ENCODE measurements around the gene ZDHHC19.

ZDHHC19 gene

DNA sequence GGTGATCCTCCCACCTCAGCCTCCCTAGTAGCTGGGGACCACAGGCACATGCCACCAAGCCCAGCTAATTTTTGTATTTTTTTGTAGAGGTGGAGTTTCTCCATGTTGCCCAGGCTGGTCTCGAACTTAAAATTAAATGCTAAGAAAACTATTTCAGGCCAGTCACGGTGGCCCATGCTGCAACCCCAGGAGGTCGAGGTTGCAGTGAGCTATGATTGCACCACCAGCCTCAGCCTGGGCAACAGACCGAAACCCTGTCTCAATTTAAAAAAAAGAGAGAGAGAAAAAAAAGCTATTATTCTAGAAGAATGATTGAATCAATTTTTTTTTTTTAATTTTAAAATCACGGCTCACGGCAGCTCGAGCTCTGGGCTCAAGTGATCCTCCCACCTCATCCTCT lies 9.8 kb upstream of the ZDHHC19 start:
- TF ChIP-seq, protein P1, sequence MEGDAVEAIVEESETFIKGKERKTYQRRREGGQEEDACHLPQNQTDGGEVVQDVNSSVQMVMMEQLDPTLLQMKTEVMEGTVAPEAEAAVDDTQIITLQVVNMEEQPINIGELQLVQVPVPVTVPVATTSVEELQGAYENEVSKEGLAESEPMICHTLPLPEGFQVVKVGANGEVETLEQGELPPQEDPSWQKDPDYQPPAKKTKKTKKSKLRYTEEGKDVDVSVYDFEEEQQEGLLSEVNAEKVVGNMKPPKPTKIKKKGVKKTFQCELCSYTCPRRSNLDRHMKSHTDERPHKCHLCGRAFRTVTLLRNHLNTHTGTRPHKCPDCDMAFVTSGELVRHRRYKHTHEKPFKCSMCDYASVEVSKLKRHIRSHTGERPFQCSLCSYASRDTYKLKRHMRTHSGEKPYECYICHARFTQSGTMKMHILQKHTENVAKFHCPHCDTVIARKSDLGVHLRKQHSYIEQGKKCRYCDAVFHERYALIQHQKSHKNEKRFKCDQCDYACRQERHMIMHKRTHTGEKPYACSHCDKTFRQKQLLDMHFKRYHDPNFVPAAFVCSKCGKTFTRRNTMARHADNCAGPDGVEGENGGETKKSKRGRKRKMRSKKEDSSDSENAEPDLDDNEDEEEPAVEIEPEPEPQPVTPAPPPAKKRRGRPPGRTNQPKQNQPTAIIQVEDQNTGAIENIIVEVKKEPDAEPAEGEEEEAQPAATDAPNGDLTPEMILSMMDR (IDR thresholded peaks at IDR 0.05; ENCODE audit: low read depth, low read length), result no peak

DNA sequence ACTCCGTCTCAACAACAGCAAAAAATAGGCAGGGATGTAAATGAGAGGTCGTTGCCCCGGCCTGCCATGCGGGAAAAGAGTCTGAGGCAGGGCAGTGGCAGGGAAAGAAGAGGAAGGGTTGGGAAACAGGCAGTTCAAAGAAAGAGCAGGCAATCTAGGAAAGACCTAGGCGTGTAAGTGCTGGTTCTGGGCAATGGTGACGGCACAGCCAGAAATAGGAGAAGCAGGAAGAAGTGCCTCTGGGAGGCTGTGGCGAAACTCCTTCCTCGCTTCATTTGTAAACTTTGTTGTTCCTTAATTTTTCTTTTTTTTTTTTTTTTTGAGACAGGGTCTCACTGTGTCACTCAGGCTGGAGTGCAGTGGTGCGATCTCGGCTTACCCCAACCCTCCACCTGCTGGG lies 9.4 kb upstream of the ZDHHC19 start:
- DNase-seq (ENCODE audit: extremely low read depth, low read depth), result no peak

More for the DNA sequence above, 9.8 kb upstream of the ZDHHC19 start:
- no peak for DNase-seq (ENCODE audit: extremely low read depth, low read depth)

DNA sequence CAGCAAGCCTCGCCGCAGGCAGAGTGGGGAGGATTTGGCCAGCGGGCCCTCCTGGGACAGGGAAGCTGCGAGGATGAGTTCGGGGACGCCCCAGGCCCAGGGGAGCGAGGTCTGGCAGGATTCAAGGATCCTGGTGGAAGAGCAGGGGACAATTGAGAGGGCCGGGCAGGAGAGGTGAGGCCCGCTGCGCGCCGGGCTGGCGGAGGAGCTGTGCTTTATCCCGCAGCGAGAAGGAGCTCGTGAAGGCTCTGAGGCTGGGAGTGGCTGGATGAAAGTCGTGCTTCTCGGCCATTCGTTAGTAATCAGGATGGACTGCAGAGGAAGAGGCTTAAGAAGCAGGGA lies 8.7 kb upstream of the ZDHHC19 start:
- DNase-seq (ENCODE audit: extremely low read depth, low read depth), result no peak
- TF ChIP-seq, protein P1 (IDR thresholded peaks at IDR 0.05; ENCODE audit: low read depth, low read length), result no peak; the same call in 1 of the 2 replicates

More for the DNA sequence above, 9.4 kb upstream of the ZDHHC19 start:
- TF ChIP-seq, protein P1 (IDR thresholded peaks at IDR 0.05; ENCODE audit: low read depth, low read length), result no peak

DNA sequence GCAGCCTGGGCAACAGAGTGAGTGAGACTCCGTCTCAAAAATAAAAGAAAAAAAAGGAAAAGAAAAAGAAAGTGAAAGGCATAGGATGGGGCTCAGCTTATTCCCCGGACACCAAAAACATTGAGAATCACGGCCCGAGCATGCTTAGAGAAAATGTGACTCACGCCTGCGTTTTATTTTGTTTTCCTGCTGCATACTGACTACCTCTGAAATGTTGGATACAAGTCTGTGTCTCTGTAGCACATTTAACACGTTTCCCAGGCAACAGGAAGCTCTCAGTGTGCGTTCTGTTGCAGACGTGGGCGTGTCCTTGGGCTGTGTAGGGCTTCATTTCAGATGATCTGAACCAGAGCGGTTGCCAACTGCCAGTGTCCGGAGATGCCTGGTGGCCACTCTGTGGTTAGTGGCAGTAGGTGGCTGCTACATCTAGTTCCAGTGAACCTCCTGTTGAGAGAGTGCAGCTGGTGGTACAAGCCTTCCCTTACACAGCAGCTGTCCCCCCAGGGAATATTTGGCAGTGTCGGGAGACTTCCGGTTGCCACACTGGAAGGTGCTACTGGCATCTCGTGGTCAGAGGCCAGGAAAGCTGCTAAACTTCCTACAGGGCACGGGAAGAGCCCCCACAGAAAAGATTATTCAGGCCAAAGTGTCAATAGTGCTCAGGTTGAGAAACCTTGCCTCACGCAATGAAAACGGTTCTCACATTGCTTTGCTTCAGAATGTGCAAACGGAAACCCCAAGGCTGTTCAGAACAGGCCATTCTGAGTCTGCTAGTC lies 8.2 kb upstream of the ZDHHC19 start:
- TF ChIP-seq, protein P1 (IDR thresholded peaks at IDR 0.05; ENCODE audit: low read depth, low read length), result no peak
- DNase-seq (ENCODE audit: extremely low read depth, low read depth), result peak; percentile 61

DNA sequence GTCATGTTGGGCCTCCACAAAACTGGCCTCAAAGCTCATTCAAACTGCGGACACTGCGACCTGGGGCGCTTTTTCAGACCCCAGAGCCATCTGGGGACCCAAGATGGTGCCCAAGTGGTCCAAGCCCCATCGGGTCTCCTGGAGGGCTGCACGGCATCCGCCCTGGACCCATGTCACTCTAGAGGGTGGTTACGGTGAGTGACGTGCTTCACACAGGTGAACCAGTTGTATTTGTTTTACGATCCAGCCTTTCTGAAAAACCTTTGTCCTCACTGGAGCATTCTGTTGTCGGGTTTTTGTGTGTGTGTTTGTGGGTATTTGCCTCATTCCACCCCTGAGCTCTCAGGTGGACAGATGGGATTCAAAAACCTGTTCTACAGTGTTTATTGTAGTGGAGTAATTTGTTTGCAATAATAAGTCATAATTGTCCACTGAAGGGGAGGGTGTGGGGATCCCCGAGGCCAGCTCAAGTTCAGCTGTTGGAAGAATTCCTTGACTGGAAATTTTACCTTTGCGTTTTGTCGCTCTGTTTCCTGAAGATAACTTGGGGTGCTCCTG lies 7.0 kb upstream of the ZDHHC19 start:
- TF ChIP-seq, protein P1 (IDR thresholded peaks at IDR 0.05; ENCODE audit: low read depth, low read length), result no peak
- no peak for DNase-seq (ENCODE audit: extremely low read depth, low read depth)

DNA sequence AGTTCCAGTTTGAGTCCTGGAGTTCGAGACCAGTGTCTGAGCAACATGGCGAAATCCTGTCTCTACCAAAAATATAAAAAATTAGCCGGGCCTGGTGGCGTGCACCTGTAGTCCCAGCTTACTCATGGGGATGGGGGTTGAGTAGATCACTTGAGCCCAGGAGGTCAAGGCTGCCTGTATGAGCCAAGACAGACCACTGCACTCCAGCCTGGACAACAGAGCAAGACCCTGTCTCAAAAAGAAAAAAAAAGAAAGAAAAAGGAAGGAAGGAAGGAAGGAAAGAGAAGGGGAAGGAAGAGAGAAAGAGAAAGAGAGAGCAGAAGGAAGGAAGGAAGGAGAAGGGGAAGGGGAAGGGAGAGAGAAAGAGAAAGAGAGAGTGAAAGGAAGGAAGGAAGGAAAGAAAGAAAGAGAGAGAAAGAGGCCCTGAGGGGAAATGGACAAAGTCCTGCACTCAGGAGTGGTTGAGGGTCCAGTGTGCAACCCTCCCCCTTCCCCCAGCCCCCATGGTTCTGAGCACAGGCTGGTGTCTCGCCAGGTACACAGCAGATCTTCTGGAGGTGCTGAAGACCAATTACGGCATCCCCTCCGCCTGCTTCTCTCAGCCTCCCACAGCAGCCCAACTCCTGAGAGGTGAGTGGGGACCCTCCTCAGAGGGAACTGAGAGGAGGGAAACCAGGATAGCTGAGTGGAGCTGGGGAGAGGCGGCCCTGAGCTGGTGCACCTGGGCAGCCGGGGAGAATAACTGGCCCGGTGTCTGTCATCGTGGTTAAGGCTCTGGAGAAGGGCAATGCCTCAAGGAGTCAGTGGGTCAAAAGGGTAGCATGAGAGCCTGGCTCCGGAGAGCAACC lies 6.3 kb upstream of the ZDHHC19 start:
- no peak for DNase-seq (ENCODE audit: extremely low read depth, low read depth)
- TF ChIP-seq, protein P1 (IDR thresholded peaks at IDR 0.05; ENCODE audit: low read depth, low read length), result no peak

Measured in AG09319 (cell line).